PC-9 (cell line): Measurements from ENCODE around the gene CLVS2. TPM values are rescaled to one million over a fixed set of nuclear protein-coding genes. Genes with fewer than 3 reads are reported as not detected.

Experiments
- BruUV-seq: library from RNA; stranded (reverse); fragments of 400-500 nt; replicated peaks from 2 replicates; lab custom pipeline; 2021; lab: Mats Ljungman, UMichigan
- CTCF ChIA-PET: fragments of 300-600 bp; sonication (Branson Sonifier 250); formaldehyde crosslinking; loops from one replicate; lab custom pipeline; 2022; ENCODE audit warnings: antibody characterized with exemption; lab: Charles Lee
- POLR2A ChIA-PET: fragments of 300-600 bp; sonication (Branson Sonifier 250); formaldehyde crosslinking; loops from one replicate; lab custom pipeline; 2022; ENCODE audit warnings: antibody characterized with exemption; ENCODE audit not compliant: unreplicated experiment; lab: Charles Lee
- DNase-seq, 2 experiments: peaks; one replicate each; pipeline versions ENCODE4 v3.0.0 to v3.0.0-alpha.2; 2015 to 2022; ENCODE audit warnings: mixed read lengths in 1 of 2
- H2AFZ ChIP-seq: fragments of 200-600 bp; sonication (generic); 2 replicates; pipeline ENCODE4 v1.8.1; 2017; ENCODE audit warnings: antibody characterized with exemption
- H3F3A ChIP-seq: fragments of 200-600 bp; sonication (generic); 2 replicates; pipeline ENCODE4 v1.8.1; 2017; ENCODE audit warnings: antibody characterized with exemption, mild to moderate bottlenecking, low read depth; ENCODE audit not compliant: insufficient read depth
- H3K27ac ChIP-seq: fragments of 200-600 bp; sonication (generic); 2 replicates; pipeline ENCODE4 v1.6.1; 2016; ENCODE audit warnings: mixed run types
- H3K27me3 ChIP-seq: fragments of 200-600 bp; sonication (generic); 2 replicates; pipeline ENCODE4 v1.6.1; 2016; ENCODE audit warnings: low read depth, mixed run types; ENCODE audit not compliant: insufficient read depth
- H3K36me3 ChIP-seq: fragments of 200-600 bp; sonication (generic); 2 replicates; pipeline ENCODE4 v1.6.1; 2016; ENCODE audit warnings: low read depth, mixed run types
- H3K4me1 ChIP-seq: fragments of 200-600 bp; sonication (generic); replicated peaks from 2 replicates; pipeline ENCODE4 v1.6.1; 2016; ENCODE audit warnings: mixed run types; ENCODE audit not compliant: insufficient read depth
- H3K4me2 ChIP-seq: fragments of 200-600 bp; sonication (generic); 2 replicates; pipeline ENCODE4 v1.6.1; 2017; ENCODE audit warnings: mixed run types
- H3K4me3 ChIP-seq: fragments of 200-600 bp; sonication (generic); 2 replicates; pipeline ENCODE4 v1.6.1; 2016; ENCODE audit warnings: mixed run types
- H3K79me2 ChIP-seq: fragments of 200-600 bp; sonication (generic); 2 replicates; pipeline ENCODE4 v1.6.1; 2017; ENCODE audit warnings: low read depth, mixed run types
- H3K9me2 ChIP-seq: fragments of 200-600 bp; sonication (generic); 2 replicates; pipeline ENCODE4 v1.8.1; 2017; ENCODE audit warnings: mild to moderate bottlenecking; ENCODE audit not compliant: insufficient read depth
- H3K9me3 ChIP-seq: fragments of 200-600 bp; sonication (generic); 2 replicates; pipeline ENCODE4 v1.8.1; 2016; ENCODE audit warnings: low read depth; ENCODE audit not compliant: insufficient read depth
- H4K20me1 ChIP-seq: fragments of 200-600 bp; sonication (generic); 2 replicates; pipeline ENCODE4 v1.8.1; 2017; ENCODE audit not compliant: insufficient read depth
- CTCF ChIP-seq: fragments of 200-600 bp; sonication (generic); conservative IDR thresholded peaks from 2 replicates; pipeline ENCODE4 v1.6.1; 2017; ENCODE audit warnings: mixed run types, antibody characterized with exemption, mild to moderate bottlenecking, moderate library complexity
- EZH2 ChIP-seq: fragments of 200-600 bp; sonication (generic); IDR thresholded peaks from 2 replicates; pipeline ENCODE4 v1.8.0; 2017; ENCODE audit warnings: antibody characterized with exemption, low read depth
- intact Hi-C: fragments of 100-400 bp; cut with micrococcal nuclease; formaldehyde crosslinking; loops from one replicate; pipeline ENCODE4 v1.10.0; 2022; ENCODE audit not compliant: unreplicated experiment
- total RNA-seq: library from RNA; stranded (reverse); gene quantifications from 2 replicates; pipeline ENCODE4 v1.2.3, GENCODE V29; 2021

CLVS2 gene
- total RNA-seq, 1 experiment from 2014 or later = not detected

DNA sequence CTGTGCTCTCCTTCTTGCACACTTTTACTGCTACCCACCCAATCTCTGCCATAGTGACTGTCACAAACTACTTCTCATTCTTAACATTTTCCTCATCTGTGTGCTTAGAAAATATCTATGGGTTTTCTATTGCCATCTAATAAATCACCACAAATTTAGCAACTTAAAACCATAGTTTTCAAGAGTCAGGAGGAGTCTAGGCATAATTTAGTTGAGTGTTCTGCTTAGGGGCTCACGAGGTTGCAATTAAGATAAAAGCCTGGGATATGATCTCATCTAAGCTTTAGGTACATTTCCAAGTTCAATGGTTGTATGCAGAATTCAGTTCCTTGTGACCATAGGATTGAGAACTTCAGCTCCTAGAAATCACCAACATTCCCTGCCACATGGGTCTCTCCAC lies 98.8 kb downstream of the CLVS2 start:
- Histone ChIP-seq H3K9me3 (no peaks in the 10 kb centered on the region), H4K20me1 (no peaks in the 10 kb centered on the region), H3K4me2 (no peak overlapping the region), H3K9me2 (no peaks in the 10 kb centered on the region; the same call in 1 of the 2 replicates), H3K27me3 (no peaks in the 10 kb centered on the region), H3K4me3 (no peak overlapping the region), H3F3A (peaks cover 28% of the 10 kb centered on the region), H3K36me3 (no peaks in the 10 kb centered on the region), H2AFZ (no peak overlapping the region), H3K27ac (no peak overlapping the region), H3K4me1 (peaks cover 28% of the 10 kb centered on the region), H3K79me2 (no peaks in the 10 kb centered on the region)
- DNase-seq = no peak
- intact Hi-C loops = no loop called here
- TF ChIP-seq EZH2 (no peak), CTCF (no peak)
- ChIA-PET POLR2A (no interaction called here), CTCF (no interaction called here)
- no TSS peak for BruUV-seq

- BruUV-seq = no TSS peak
- CTCF ChIA-PET = no interaction called here
- TF ChIP-seq CTCF = no peak
- no peak for TF ChIP-seq EZH2
These were observed 109.5 kb downstream of the CLVS2 start for GRCh38 chr6:123105561-123105960.

GRCh38 chr6:123116370-123116769 lies 120.3 kb downstream of the CLVS2 start:
- no peak overlapping the region for H3K4me3 ChIP-seq
- H3K4me1 ChIP-seq = peaks cover 17% of the 10 kb centered on the region
- H3K9me2 ChIP-seq = no peaks in the 10 kb centered on the region; the same call in 1 of the 2 replicates
- H3K27ac ChIP-seq = no peak overlapping the region
- no peak overlapping the region for H3K4me2 ChIP-seq
- H2AFZ ChIP-seq = no peak overlapping the region
- no peaks in the 10 kb centered on the region for H3K9me3 ChIP-seq
- CTCF ChIA-PET = no interaction called here
- POLR2A ChIA-PET = no interaction called here
- intact Hi-C loops = no loop called here
- TF ChIP-seq CTCF (no peak), EZH2 (no peak)
- H3F3A ChIP-seq = peaks cover 7% of the 10 kb centered on the region
- no peaks in the 10 kb centered on the region for H3K79me2 ChIP-seq
- H3K27me3 ChIP-seq = no peaks in the 10 kb centered on the region
- no peaks in the 10 kb centered on the region for H4K20me1 ChIP-seq
- BruUV-seq = no TSS peak
- no peak for DNase-seq
- no peaks in the 10 kb centered on the region for H3K36me3 ChIP-seq

More at GRCh38 chr6:123105561-123105960, 109.5 kb downstream of the CLVS2 start:
- Histone ChIP-seq H2AFZ (no peak overlapping the region), H3F3A (no peaks in the 10 kb centered on the region), H3K9me2 (no peaks in the 10 kb centered on the region), H3K4me3 (no peak overlapping the region), H3K79me2 (no peaks in the 10 kb centered on the region), H3K36me3 (no peaks in the 10 kb centered on the region), H3K27ac (no peak overlapping the region), H3K4me1 (no peaks in the 10 kb centered on the region), H3K27me3 (no peaks in the 10 kb centered on the region), H3K4me2 (no peak overlapping the region), H4K20me1 (no peaks in the 10 kb centered on the region), H3K9me3 (no peaks in the 10 kb centered on the region)
- POLR2A ChIA-PET = no interaction called here
- DNase-seq = no peak
- intact Hi-C loops = no loop called here
